Erythroblast (primary cell): ENCODE data around the gene RNF186.

Experiments used
- GATA1 ChIP-seq: IDR thresholded peaks from 2 replicates; pipeline ENCODE4 v1.6.1; 2011; ENCODE audit warnings: low read depth, mild to moderate bottlenecking, control low read depth, low read length, moderate library complexity
- POLR2A ChIP-seq: IDR thresholded peaks from 2 replicates; pipeline ENCODE4 v1.6.1; 2011; ENCODE audit warnings: mild to moderate bottlenecking, low read length

GRCh38 chr1:19846338-19846737 is 31.3 kb upstream of the RNF186 start:
- TF ChIP-seq POLR2A: no peak
- TF ChIP-seq GATA1: no peak
